Posterior vena cava (tissue), 2 donors: ENCODE measurements around the gene SSTR1. TPM values are rescaled to one million over a fixed set of nuclear protein-coding genes. Genes with fewer than 3 reads are reported as not detected.

Source experiments
- DNase-seq: peaks from one replicate; pipeline ENCODE4 v3.0.0-alpha.2; 2020; ENCODE audit warnings: low spot score
- intact Hi-C, 2 donors: fragments of 100-400 bp; cut with DNase I; formaldehyde crosslinking; loops; one replicate each; pipeline versions ENCODE4 v1.14.1 to v1.14.2; 2022 to 2023
- total RNA-seq, 2 donors: library from RNA; stranded (reverse); fragmentation: NEBNext Ultra II Directional; extraction: Animal tissue kit (Norgen Biotek cat#: 25700); gene quantifications; one replicate each; pipeline ENCODE4 v1.2.1, GENCODE V29; 2021
- donor health status: DM: yes; HTN: yes; CAD: no.
- donor health status: DM: yes; HTN: yes; CAD: no.

The SSTR1 gene
- total RNA-seq, 2 donors from 2014 or later = 0.74 to 1.5 TPM

GRCh38 chr14:38201137-38201828 lies 6.4 kb upstream of the SSTR1 start:
- no peak for DNase-seq
- intact Hi-C loops = no loop called here

DNA sequence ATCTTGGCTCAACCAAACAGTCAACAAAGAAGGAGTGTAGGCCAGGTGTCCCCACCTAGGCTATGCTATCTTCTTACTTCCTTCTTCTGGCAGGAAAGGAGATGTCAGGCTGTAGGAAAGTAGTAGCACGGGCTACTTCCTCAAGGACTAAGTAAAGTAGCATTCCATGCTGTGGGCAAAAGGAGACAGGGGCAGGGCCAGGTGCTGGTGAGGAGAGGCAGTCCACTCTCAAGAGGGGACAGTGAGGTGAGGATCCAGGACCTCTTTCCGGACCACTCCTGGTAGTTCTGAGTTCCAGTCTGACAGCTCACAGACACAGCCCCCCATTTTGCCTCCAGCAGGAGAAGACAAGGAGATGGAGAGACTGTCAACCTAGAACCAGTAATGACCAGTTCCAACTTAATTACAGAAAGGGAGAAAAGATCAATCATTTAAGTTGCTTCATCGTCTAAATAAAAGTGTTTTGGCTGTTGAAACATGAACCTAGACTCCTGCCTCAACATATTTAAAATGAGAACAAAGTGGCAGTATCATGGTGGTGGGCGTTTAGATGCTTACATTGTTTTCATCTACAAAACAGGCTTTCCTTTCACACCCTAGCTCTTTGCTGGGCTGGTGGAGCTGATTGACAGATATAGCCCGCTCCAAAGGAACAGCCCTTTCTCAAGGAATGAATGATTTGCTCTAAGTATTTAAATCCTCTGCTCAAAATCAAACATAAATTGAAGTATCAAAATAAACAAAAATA lies 5.1 kb upstream of the SSTR1 start:
- DNase-seq = no peak
- intact Hi-C loops = no loop called here

- intact Hi-C loops = no loop called here
- DNase-seq = no peak
Measured at GRCh38 chr14:38203929-38204718, 3.6 kb upstream of the SSTR1 start.

- intact Hi-C loops = no loop called here
Measured at GRCh38 chr14:38204719-38205115, 3.0 kb upstream of the SSTR1 start.

GRCh38 chr14:38205119-38205813 lies 2.4 kb upstream of the SSTR1 start:
- no peak for DNase-seq
- intact Hi-C loops = no loop called here

More at GRCh38 chr14:38204719-38205115, 3.0 kb upstream of the SSTR1 start:
- no peak for DNase-seq

DNA sequence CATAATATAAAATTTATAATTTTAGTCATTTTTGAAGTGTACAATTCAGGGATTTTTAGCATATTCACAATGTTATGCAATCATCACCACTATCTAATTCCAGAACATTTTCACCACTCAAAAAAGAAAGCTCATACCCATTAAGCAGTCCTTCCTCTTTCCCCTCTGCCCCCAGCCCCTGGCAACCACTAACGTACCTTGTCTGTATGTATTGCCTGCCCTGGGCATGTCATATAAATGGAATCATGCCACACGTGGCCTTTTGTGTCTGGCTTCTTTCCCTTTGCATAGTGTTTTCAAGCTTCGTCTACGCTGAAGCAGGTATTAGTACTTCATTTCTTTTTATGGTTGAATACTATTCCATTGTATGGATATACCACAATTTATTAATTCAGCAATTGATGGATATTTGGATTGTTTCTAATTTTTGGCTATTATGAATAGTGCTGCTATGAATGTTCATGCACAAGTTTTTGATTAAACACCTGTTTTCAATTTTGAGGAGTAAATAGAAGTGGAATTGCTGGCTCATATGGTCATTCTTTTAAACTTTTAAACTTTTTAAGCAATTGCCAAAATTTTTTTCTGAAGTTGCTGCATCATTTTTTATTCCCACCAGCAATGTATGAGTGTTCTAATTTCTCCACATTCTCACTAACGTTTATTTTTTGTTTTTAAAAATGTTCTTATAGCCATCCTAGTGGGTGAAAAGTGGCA lies 1.6 kb upstream of the SSTR1 start:
- intact Hi-C loops = no loop called here
- no peak for DNase-seq

GRCh38 chr14:38206689-38207376 lies 871 bp upstream of the SSTR1 start:
- intact Hi-C loops = no loop called here

GRCh38 chr14:38207377-38207735 lies 348 bp upstream of the SSTR1 start:
- intact Hi-C loops = no loop called here
- no peak for DNase-seq

More at GRCh38 chr14:38206689-38207376, 871 bp upstream of the SSTR1 start:
- DNase-seq = no peak

GRCh38 chr14:38208618-38209562 lies 1.2 kb downstream of the SSTR1 start:
- intact Hi-C loops = no loop called here
- DNase-seq = no peak

DNA sequence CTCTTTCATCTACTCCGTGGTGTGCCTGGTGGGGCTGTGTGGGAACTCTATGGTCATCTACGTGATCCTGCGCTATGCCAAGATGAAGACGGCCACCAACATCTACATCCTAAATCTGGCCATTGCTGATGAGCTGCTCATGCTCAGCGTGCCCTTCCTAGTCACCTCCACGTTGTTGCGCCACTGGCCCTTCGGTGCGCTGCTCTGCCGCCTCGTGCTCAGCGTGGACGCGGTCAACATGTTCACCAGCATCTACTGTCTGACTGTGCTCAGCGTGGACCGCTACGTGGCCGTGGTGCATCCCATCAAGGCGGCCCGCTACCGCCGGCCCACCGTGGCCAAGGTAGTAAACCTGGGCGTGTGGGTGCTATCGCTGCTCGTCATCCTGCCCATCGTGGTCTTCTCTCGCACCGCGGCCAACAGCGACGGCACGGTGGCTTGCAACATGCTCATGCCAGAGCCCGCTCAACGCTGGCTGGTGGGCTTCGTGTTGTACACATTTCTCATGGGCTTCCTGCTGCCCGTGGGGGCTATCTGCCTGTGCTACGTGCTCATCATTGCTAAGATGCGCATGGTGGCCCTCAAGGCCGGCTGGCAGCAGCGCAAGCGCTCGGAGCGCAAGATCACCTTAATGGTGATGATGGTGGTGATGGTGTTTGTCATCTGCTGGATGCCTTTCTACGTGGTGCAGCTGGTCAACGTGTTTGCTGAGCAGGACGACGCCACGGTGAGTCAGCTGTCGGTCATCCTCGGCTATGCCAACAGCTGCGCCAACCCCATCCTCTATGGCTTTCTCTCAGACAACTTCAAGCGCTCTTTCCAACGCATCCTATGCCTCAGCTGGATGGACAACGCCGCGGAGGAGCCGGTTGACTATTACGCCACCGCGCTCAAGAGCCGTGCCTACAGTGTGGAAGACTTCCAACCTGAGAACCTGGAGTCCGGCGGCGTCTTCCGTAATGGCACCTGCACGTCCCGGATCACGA lies 2.2 kb downstream of the SSTR1 start:
- DNase-seq = no peak
- intact Hi-C loops = no loop called here

GRCh38 chr14:38210587-38211216 lies 3.0 kb downstream of the SSTR1 start:
- intact Hi-C loops = no loop called here
- no peak for DNase-seq

DNA sequence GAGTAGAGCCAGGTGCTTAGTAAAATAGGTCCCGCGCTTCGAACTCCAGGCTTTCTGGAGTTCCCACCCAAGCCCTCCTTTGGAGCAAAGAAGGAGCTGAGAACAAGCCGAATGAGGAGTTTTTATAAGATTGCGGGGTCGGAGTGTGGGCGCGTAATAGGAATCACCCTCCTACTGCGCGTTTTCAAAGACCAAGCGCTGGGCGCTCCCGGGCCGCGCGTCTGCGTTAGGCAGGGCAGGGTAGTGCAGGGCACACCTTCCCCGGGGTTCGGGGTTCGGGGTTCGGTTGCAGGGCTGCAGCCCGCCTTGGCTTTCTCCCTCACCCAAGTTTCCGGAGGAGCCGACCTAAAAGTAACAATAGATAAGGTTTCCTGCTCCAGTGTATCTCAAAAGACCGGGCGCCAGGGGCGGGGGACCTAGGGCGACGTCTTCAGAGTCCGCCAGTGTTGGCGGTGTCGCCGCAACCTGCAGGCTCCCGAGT lies 3.6 kb downstream of the SSTR1 start:
- intact Hi-C loops = no loop called here

GRCh38 chr14:38212111-38212510 lies 4.4 kb downstream of the SSTR1 start:
- intact Hi-C loops = no loop called here

More for the DNA sequence above, 3.6 kb downstream of the SSTR1 start:
- DNase-seq = no peak

GRCh38 chr14:38213001-38213400 lies 5.3 kb downstream of the SSTR1 start:
- intact Hi-C loops = no loop called here
- no peak for DNase-seq

More at GRCh38 chr14:38212111-38212510, 4.4 kb downstream of the SSTR1 start:
- DNase-seq = no peak

GRCh38 chr14:38217553-38217952 lies 9.8 kb downstream of the SSTR1 start:
- intact Hi-C loops = no loop called here
- no peak for DNase-seq

DNA sequence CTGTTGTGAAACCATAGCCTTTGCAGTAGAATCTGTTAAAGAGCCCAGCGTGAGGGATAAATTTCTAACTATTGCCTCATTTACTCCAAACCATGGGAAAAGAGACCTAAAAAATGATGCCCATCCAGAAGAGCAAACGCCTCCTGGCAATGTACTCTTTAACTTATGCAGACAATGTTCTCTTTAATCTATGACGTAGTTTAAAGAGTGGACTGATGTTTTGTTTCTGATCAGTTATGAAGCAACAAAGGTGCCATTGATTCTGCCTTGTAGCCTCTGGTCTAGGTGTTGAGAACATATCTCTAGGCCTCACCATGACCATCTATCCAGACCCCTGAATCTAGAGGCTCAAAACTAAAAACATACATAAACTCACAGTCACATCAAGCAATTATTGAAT lies 13.4 kb downstream of the SSTR1 start:
- DNase-seq = no peak
- intact Hi-C loops = no loop called here
